ENCODE results near the gene SIK1. TPM values are rescaled to one million over a fixed set of nuclear protein-coding genes. Genes with fewer than 3 reads are reported as not detected.

Gene SIK1
- polyA plus RNA-seq, 1 donor, result 0.57 TPM

GRCh38 chr21:43365611-43366426, 61.1 kb downstream of the SIK1 start:
- no peak for DNase-seq

- no peak for DNase-seq
Observed at GRCh38 chr21:43364851-43365424, 62.0 kb downstream of the SIK1 start.

Other genes with a start within 250 kb of the SIK1 start
- 0.89 TPM for gene HSF2BP, start 232.4 kb upstream of the SIK1 start, polyA plus RNA-seq (ENCODE audit: insufficient read length)
- 27.9 TPM for gene RRP1B, start 232.4 kb upstream of the SIK1 start, polyA plus RNA-seq (ENCODE audit: insufficient read length)